ENCODE data around the gene PURB.

GRCh38 chr7:44885394-44886317, at the start of gene PURB:
- TF ChIP-seq CTCF (IDR thresholded peaks at IDR 0.05; ENCODE audit: low read length) (no peak), EZH2 (IDR thresholded peaks at IDR 0.05; ENCODE audit: borderline replicate concordance, low read length) (no peak)

Data from OCI-LY1 (cell line).